Endothelial cell of umbilical vein (primary cell): ENCODE measurements around the gene HUNK.

ENCODE experiments used
- EZH2 ChIP-seq: IDR thresholded peaks from 2 replicates; pipeline ENCODE4 v1.6.1; 2012; ENCODE audit warnings: borderline replicate concordance, low read depth, mild to moderate bottlenecking, moderate library complexity, low read length, inconsistent platforms; ENCODE audit not compliant: severe bottlenecking
- JUN ChIP-seq: IDR thresholded peaks from 2 replicates; pipeline ENCODE4 v1.6.1; 2011; ENCODE audit warnings: borderline replicate concordance, low read depth; ENCODE audit not compliant: insufficient read length, insufficient read depth
- POLR2A ChIP-seq: IDR thresholded peaks from 2 replicates; pipeline ENCODE4 v1.6.1; 2012; ENCODE audit warnings: low read depth, mild to moderate bottlenecking, control low read depth, low read length
- TF ChIP-seq, protein P1 (sequence below), 2 donors: IDR thresholded peaks; 1 replicate in 1 of 2; 2 replicates in 1 of 2; pipeline ENCODE4 v1.5.1; 2011; ENCODE audit warnings: low read length in 2 of 2, mild to moderate bottlenecking in 2 of 2, moderate library complexity in 2 of 2, control low read depth in 1 of 2, inconsistent platforms in 1 of 2, low read depth in 1 of 2; ENCODE audit not compliant: insufficient read depth in 1 of 2; ENCODE audit errors: extremely low read depth in 1 of 2

DNA sequence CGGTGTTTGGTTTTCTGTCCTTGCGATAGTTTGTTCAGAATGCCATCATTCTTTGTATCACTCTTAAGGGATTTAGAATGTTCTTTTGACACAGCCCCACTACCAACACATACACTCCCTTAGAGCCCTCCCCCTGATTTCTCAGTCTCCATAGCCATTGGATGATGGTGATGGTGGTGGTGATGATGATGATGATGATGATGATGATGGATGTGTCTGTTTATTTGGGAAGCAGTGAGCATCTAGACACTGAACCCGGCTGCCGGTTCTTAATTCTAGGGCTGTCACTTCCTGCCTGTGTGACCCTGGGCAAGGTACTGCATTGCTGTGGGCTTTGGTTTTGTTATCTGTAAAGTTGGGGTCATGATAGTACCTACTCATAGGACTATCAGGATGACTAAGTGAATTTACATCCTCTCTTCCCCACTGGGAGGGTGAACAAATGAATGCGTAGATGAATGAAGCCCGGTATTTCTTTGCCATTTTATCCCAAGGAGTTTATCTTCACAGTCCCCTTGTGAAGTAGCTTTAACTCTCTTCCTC is 100.7 kb downstream of the HUNK start:
- TF ChIP-seq EZH2 (no peak), JUN (no peak), POLR2A (no peak)
- TF ChIP-seq, protein P1, sequence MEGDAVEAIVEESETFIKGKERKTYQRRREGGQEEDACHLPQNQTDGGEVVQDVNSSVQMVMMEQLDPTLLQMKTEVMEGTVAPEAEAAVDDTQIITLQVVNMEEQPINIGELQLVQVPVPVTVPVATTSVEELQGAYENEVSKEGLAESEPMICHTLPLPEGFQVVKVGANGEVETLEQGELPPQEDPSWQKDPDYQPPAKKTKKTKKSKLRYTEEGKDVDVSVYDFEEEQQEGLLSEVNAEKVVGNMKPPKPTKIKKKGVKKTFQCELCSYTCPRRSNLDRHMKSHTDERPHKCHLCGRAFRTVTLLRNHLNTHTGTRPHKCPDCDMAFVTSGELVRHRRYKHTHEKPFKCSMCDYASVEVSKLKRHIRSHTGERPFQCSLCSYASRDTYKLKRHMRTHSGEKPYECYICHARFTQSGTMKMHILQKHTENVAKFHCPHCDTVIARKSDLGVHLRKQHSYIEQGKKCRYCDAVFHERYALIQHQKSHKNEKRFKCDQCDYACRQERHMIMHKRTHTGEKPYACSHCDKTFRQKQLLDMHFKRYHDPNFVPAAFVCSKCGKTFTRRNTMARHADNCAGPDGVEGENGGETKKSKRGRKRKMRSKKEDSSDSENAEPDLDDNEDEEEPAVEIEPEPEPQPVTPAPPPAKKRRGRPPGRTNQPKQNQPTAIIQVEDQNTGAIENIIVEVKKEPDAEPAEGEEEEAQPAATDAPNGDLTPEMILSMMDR (IDR thresholded peaks at IDR 0.05; ENCODE audit: extremely low read depth in 1 of 2, insufficient read depth in 1 of 2, low read depth in 1 of 2, low read length in 2 of 2) = no peak
